ENCODE measurements around the gene C1QTNF9B. TPM values are rescaled to one million over a fixed set of nuclear protein-coding genes. Genes with fewer than 3 reads are reported as not detected.

The C1QTNF9B gene
- total and polyA plus RNA-seq, 10 donors = 0.23 to 1.9 (median 0.77) TPM; not detected in 3

DNA sequence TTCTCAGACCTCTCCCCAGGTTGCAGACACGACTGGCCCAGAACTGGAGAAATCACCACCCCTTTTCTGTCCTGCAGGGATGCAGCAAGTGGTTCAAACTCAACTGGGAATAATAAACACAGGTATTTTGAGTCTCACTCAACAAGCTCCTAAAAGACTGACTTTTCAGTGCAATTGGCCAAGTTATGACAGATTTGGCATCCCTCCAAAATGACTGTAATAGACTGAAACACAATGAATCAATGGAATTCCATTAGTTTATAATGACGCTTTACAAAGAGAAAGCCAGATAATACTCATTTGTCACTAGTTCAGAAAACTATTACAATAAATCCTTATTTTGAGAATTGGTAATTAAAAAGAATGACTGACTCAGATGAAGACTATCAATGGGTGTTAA is 46.2 kb downstream of the C1QTNF9B start:
- 88 to 92% (median 89%) methylated on average over 2 of the region's 2 CpGs for WGBS, 5 donors

DNA sequence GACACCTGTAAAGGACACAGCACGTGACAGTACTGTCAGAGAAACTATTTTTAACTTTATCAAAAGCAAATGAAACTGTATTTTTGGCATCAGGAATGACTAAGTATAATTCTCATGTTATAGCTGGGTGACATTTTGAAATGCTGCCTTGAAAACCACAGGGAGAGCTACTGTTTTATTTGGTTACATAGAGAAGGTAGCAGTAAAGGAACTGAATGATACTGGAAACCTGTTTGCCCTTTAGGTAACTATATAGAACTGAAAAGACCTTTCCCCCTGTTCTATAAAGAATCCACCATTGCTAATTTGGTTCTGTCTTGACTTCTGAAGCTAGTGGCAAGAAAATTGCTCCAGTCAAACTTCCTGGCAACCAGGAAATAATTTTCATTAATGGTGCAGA is 47.2 kb downstream of the C1QTNF9B start:
- Histone ChIP-seq H3K4me1 (peaks cover 0 to 37% (median 9%) of the 10 kb centered on the region in 6 donors), H3K9me3 (no peaks in the 10 kb centered on the region), H3K27ac (no peak overlapping the region), H3K4me3 (no peak overlapping the region), H3K36me3 (peaks cover 0 to 28% (median 1%) of the 10 kb centered on the region in 6 donors), H3K27me3 (replicated peaks in 1 of 7) (no peaks in the 10 kb centered on the region)
- TF ChIP-seq POLR2AphosphoS5 (IDR thresholded peaks at IDR 0.05) = no peak
- no peak for TF ChIP-seq POLR2A (IDR thresholded peaks at IDR 0.05)
- TF ChIP-seq, protein P1, sequence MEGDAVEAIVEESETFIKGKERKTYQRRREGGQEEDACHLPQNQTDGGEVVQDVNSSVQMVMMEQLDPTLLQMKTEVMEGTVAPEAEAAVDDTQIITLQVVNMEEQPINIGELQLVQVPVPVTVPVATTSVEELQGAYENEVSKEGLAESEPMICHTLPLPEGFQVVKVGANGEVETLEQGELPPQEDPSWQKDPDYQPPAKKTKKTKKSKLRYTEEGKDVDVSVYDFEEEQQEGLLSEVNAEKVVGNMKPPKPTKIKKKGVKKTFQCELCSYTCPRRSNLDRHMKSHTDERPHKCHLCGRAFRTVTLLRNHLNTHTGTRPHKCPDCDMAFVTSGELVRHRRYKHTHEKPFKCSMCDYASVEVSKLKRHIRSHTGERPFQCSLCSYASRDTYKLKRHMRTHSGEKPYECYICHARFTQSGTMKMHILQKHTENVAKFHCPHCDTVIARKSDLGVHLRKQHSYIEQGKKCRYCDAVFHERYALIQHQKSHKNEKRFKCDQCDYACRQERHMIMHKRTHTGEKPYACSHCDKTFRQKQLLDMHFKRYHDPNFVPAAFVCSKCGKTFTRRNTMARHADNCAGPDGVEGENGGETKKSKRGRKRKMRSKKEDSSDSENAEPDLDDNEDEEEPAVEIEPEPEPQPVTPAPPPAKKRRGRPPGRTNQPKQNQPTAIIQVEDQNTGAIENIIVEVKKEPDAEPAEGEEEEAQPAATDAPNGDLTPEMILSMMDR (IDR thresholded peaks at IDR 0.05 in 8 of 11, conservative IDR thresholded peaks at IDR 0.05 in 3 of 11) = no peak
- intact Hi-C loops (cut with DNase I; ENCODE audit: low total_unique reads) = no loop called here
- DNase-seq = no peak
- WGBS, 5 donors = 48 to 90% (median 68%) methylated on average over 1 of the region's 1 CpG

More for the DNA sequence above, 46.2 kb downstream of the C1QTNF9B start:
- DNase-seq = no peak
- Histone ChIP-seq H3K27me3 (replicated peaks in 1 of 7) (no peaks in the 10 kb centered on the region), H3K9me3 (no peaks in the 10 kb centered on the region), H3K36me3 (peaks cover 0 to 34% (median 1%) of the 10 kb centered on the region in 6 donors), H3K4me1 (peaks cover 0 to 27% (median 6%) of the 10 kb centered on the region in 6 donors), H3K27ac (no peak overlapping the region), H3K4me3 (no peak overlapping the region)
- TF ChIP-seq POLR2A (IDR thresholded peaks at IDR 0.05) (no peak), POLR2AphosphoS5 (IDR thresholded peaks at IDR 0.05) (no peak)
- TF ChIP-seq, protein P1 (IDR thresholded peaks at IDR 0.05 in 8 of 11, conservative IDR thresholded peaks at IDR 0.05 in 3 of 11) = no peak
- intact Hi-C loops (cut with DNase I; ENCODE audit: low total_unique reads) = no loop called here

DNA sequence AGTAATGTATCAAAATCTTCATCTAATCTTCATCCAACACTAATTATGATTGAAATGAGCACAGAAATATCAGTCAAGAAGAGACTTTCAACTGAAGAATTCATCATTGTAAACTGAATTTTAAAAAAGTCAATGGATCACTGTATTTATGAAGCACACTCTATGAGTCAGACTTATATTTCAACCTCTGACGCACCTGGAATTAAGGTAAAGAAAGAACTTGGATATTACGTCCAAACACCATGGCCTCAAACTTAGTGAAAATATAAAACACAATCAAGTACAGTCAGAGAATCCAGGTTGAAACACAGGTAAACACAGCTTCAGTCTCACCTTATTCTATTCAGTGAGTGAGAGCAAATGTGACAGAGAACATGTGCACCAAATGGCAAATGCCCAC is 47.6 kb downstream of the C1QTNF9B start:
- intact Hi-C loops (cut with DNase I; ENCODE audit: low total_unique reads) = no loop called here
- Histone ChIP-seq H3K27ac (no peak overlapping the region), H3K9me3 (no peaks in the 10 kb centered on the region), H3K27me3 (replicated peaks in 1 of 7) (no peaks in the 10 kb centered on the region), H3K36me3 (peaks cover 0 to 26% (median 1%) of the 10 kb centered on the region in 6 donors), H3K4me1 (peaks cover 0 to 39% (median 9%) of the 10 kb centered on the region in 6 donors), H3K4me3 (no peak overlapping the region)
- 96 to 99% (median 98%) methylated on average over 2 of the region's 2 CpGs for WGBS, 5 donors
- no peak for DNase-seq
- TF ChIP-seq POLR2AphosphoS5 (IDR thresholded peaks at IDR 0.05) (no peak), POLR2A (IDR thresholded peaks at IDR 0.05) (no peak)
- TF ChIP-seq, protein P1 (IDR thresholded peaks at IDR 0.05 in 8 of 11, conservative IDR thresholded peaks at IDR 0.05 in 3 of 11) = no peak

DNA sequence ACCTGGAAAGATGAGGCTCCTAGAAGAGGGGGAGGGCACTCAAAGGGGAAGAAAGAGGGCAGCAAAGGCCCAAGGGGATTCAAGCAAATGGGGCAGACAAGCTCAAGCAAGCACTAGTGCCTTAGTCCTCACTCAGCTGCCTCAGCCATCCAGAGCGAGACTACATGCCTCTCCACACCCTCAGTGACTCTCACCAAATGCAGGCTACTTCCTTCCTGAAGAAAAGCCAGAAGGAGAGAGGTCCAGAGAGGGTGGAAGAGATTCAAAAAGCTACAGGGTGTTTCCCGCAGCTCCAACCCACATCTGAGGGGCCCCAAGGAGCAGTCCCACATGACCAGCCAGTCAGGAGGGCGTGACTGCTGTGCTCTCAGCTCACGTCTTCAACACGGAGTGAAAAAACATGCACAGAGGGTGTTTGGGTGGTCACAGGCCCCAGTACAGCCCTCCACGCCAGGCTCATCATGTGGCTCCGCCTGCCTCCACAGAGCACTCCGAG is 48.6 kb downstream of the C1QTNF9B start:
- intact Hi-C loops (cut with DNase I; ENCODE audit: low total_unique reads) = no loop called here
- TF ChIP-seq POLR2AphosphoS5 (IDR thresholded peaks at IDR 0.05) (no peak), POLR2A (IDR thresholded peaks at IDR 0.05) (no peak)
- TF ChIP-seq, protein P1 (IDR thresholded peaks at IDR 0.05 in 8 of 11, conservative IDR thresholded peaks at IDR 0.05 in 3 of 11) = no peak
- no peak for DNase-seq
- Histone ChIP-seq H3K27ac (no peak overlapping the region), H3K27me3 (replicated peaks in 1 of 7) (no peaks in the 10 kb centered on the region), H3K9me3 (no peaks in the 10 kb centered on the region), H3K4me3 (no peak overlapping the region), H3K4me1 (peaks cover 0 to 39% (median 10%) of the 10 kb centered on the region in 6 donors), H3K36me3 (peaks cover 0 to 18% (median 1%) of the 10 kb centered on the region in 6 donors)
- WGBS, 5 donors = 52 to 75% (median 59%) methylated on average over 8 of the region's 8 CpGs
